BLaER1 (cell line): ENCODE data around the gene NTRK2.

Experiments
- H3K27ac ChIP-seq: shearing (Covaris generic); formaldehyde crosslinking; 2 replicates; pipeline ENCODE4 v1.8.1; 2022
- H3K27me3 ChIP-seq: shearing (Covaris generic); formaldehyde crosslinking; 2 replicates; pipeline ENCODE4 v1.8.1; 2022
- H3K36me3 ChIP-seq: shearing (Covaris generic); formaldehyde crosslinking; 2 replicates; pipeline ENCODE4 v1.8.1; 2022
- H3K4me1 ChIP-seq: shearing (Covaris generic); formaldehyde crosslinking; 2 replicates; pipeline ENCODE4 v1.8.1; 2022
- H3K4me2 ChIP-seq: shearing (Covaris generic); formaldehyde crosslinking; 2 replicates; pipeline ENCODE4 v1.8.1; 2022
- H3K4me3 ChIP-seq: shearing (Covaris generic); formaldehyde crosslinking; 2 replicates; pipeline ENCODE4 v1.8.1; 2022
- H3K9ac ChIP-seq: shearing (Covaris generic); formaldehyde crosslinking; 2 replicates; pipeline ENCODE4 v1.8.1; 2022
- H3K9me3 ChIP-seq: shearing (Covaris generic); formaldehyde crosslinking; 2 replicates; pipeline ENCODE4 v1.8.1; 2022
- H4K20me1 ChIP-seq: shearing (Covaris generic); formaldehyde crosslinking; 2 replicates; pipeline ENCODE4 v1.8.1; 2022
- Cebpa-rat ChIP-seq: shearing (Covaris generic); IDR thresholded peaks from 2 replicates; pipeline ENCODE4 v1.8.1; 2022

NTRK2 gene

GRCh38 chr9:84659773-84660172, 9.8 kb upstream of the NTRK2 start:
- no peak overlapping the region for H3K4me3 ChIP-seq
- no peaks in the 10 kb centered on the region for H3K27me3 ChIP-seq
- peaks cover 6% of the 10 kb centered on the region; the same call in 1 of the 2 replicates for H3K4me1 ChIP-seq
- H3K9me3 ChIP-seq, result no peaks in the 10 kb centered on the region
- no peak overlapping the region for H3K27ac ChIP-seq
- H3K4me2 ChIP-seq, result no peak overlapping the region
- no peak for TF ChIP-seq Cebpa-rat
- no peaks in the 10 kb centered on the region for H4K20me1 ChIP-seq
- H3K9ac ChIP-seq, result no peak overlapping the region
- H3K36me3 ChIP-seq, result no peaks in the 10 kb centered on the region

GRCh38 chr9:84667571-84668195, 1.8 kb upstream of the NTRK2 start:
- Histone ChIP-seq H3K4me1 (peaks cover 9% of the 10 kb centered on the region), H3K27ac (no peak overlapping the region), H3K9me3 (peaks cover 27% of the 10 kb centered on the region), H3K9ac (no peak overlapping the region), H3K27me3 (peaks cover 26% of the 10 kb centered on the region), H3K4me3 (peak overlapping the region; percentile 54; the same call in 1 of the 2 replicates), H3K36me3 (no peaks in the 10 kb centered on the region), H3K4me2 (peak overlapping the region; percentile 64), H4K20me1 (no peaks in the 10 kb centered on the region)
- TF ChIP-seq Cebpa-rat, result no peak

GRCh38 chr9:84668196-84669012, 1.1 kb upstream of the NTRK2 start:
- H3K4me2 ChIP-seq, result peak overlapping the region; percentile 64
- no peaks in the 10 kb centered on the region for H4K20me1 ChIP-seq
- peak overlapping the region; percentile 54 for H3K4me3 ChIP-seq
- TF ChIP-seq Cebpa-rat, result no peak
- H3K27me3 ChIP-seq, result peaks cover 26% of the 10 kb centered on the region
- no peaks in the 10 kb centered on the region for H3K36me3 ChIP-seq
- H3K27ac ChIP-seq, result no peak overlapping the region
- no peak overlapping the region for H3K9ac ChIP-seq
- peaks cover 9% of the 10 kb centered on the region for H3K4me1 ChIP-seq
- peaks cover 27% of the 10 kb centered on the region for H3K9me3 ChIP-seq

- H3K27me3 ChIP-seq, result peaks cover 26% of the 10 kb centered on the region
- no peak overlapping the region for H3K9ac ChIP-seq
- no peak for TF ChIP-seq Cebpa-rat
- H3K27ac ChIP-seq, result no peak overlapping the region
- peaks cover 9% of the 10 kb centered on the region for H3K4me1 ChIP-seq
- H3K36me3 ChIP-seq, result no peaks in the 10 kb centered on the region
- no peaks in the 10 kb centered on the region for H4K20me1 ChIP-seq
- peak overlapping the region; percentile 64 for H3K4me2 ChIP-seq
- peaks cover 27% of the 10 kb centered on the region for H3K9me3 ChIP-seq
- peak overlapping the region; percentile 54 for H3K4me3 ChIP-seq
These were observed 579 bp upstream of the NTRK2 start for GRCh38 chr9:84669013-84669287.

GRCh38 chr9:84670138-84671041, 861 bp downstream of the NTRK2 start:
- Histone ChIP-seq H3K27me3 (peaks cover 26% of the 10 kb centered on the region), H3K4me3 (no peak overlapping the region), H3K4me2 (no peak overlapping the region), H4K20me1 (no peaks in the 10 kb centered on the region), H3K4me1 (peaks cover 9% of the 10 kb centered on the region), H3K36me3 (no peaks in the 10 kb centered on the region), H3K9me3 (peaks cover 27% of the 10 kb centered on the region), H3K9ac (no peak overlapping the region), H3K27ac (no peak overlapping the region)
- no peak for TF ChIP-seq Cebpa-rat

- H3K4me2 ChIP-seq, result no peak overlapping the region
- H3K27me3 ChIP-seq, result peaks cover 26% of the 10 kb centered on the region
- H3K9ac ChIP-seq, result no peak overlapping the region
- H3K4me3 ChIP-seq, result no peak overlapping the region
- TF ChIP-seq Cebpa-rat, result no peak
- H3K4me1 ChIP-seq, result peaks cover 10% of the 10 kb centered on the region
- no peaks in the 10 kb centered on the region for H3K36me3 ChIP-seq
- H3K9me3 ChIP-seq, result peaks cover 27% of the 10 kb centered on the region
- H3K27ac ChIP-seq, result no peak overlapping the region
- no peaks in the 10 kb centered on the region for H4K20me1 ChIP-seq
These were observed 2.3 kb downstream of the NTRK2 start for GRCh38 chr9:84671586-84672521.

GRCh38 chr9:84673806-84674205, 4.3 kb downstream of the NTRK2 start:
- Histone ChIP-seq H3K9ac (no peak overlapping the region), H3K4me3 (no peak overlapping the region), H3K9me3 (peaks cover 19% of the 10 kb centered on the region), H4K20me1 (no peaks in the 10 kb centered on the region), H3K36me3 (no peaks in the 10 kb centered on the region), H3K4me1 (peaks cover 16% of the 10 kb centered on the region), H3K4me2 (no peak overlapping the region), H3K27ac (no peak overlapping the region), H3K27me3 (peaks cover 14% of the 10 kb centered on the region; the same call in 1 of the 2 replicates)
- no peak for TF ChIP-seq Cebpa-rat

GRCh38 chr9:84677080-84677479, 7.6 kb downstream of the NTRK2 start:
- no peak for TF ChIP-seq Cebpa-rat
- no peaks in the 10 kb centered on the region for H3K36me3 ChIP-seq
- no peak overlapping the region for H3K27ac ChIP-seq
- peak overlapping the region; percentile 55 for H3K4me2 ChIP-seq
- no peaks in the 10 kb centered on the region for H3K27me3 ChIP-seq
- H3K4me1 ChIP-seq, result peaks cover 27% of the 10 kb centered on the region
- no peaks in the 10 kb centered on the region for H3K9me3 ChIP-seq
- no peak overlapping the region for H3K9ac ChIP-seq
- H4K20me1 ChIP-seq, result no peaks in the 10 kb centered on the region
- no peak overlapping the region for H3K4me3 ChIP-seq

- no peaks in the 10 kb centered on the region for H3K27me3 ChIP-seq
- H3K36me3 ChIP-seq, result no peaks in the 10 kb centered on the region
- H3K4me2 ChIP-seq, result peak overlapping the region; percentile 55
- H4K20me1 ChIP-seq, result no peaks in the 10 kb centered on the region
- H3K9ac ChIP-seq, result no peak overlapping the region
- H3K27ac ChIP-seq, result no peak overlapping the region
- no peaks in the 10 kb centered on the region for H3K9me3 ChIP-seq
- H3K4me3 ChIP-seq, result no peak overlapping the region
- TF ChIP-seq Cebpa-rat, result no peak
- H3K4me1 ChIP-seq, result peaks cover 27% of the 10 kb centered on the region
These were observed 10.0 kb downstream of the NTRK2 start for GRCh38 chr9:84679571-84679970.
